ENCODE measurements around the gene MYO5B. TPM values are rescaled to one million over a fixed set of nuclear protein-coding genes. Genes with fewer than 3 reads are reported as not detected.
"Not testable (repeated sequence)": the region's sequence is repeated elsewhere in the genome, so short reads cannot be mapped to it uniquely, and the experiment has no call there.

The MYO5B gene
- total and polyA plus RNA-seq, 10 of the 15 experiments (the other 5 are each of a cell fraction or from before 2014, with no cell fraction given): 2.5 to 4.5 (median 3.3) TPM

- no peak for TF ChIP-seq ZBTB40 (IDR thresholded peaks at IDR 0.05; ENCODE audit: borderline replicate concordance)
Measured at GRCh38 chr18:49812286-49813068, 382.5 kb downstream of the MYO5B start (continued).

GRCh38 chr18:49811151-49811938 lies 383.6 kb downstream of the MYO5B start:
- WGBS (ENCODE audit: insufficient coverage, insufficient replicate concordance, low lambda C conversion rate, missing lambda C conversion rate): 65% methylated on average over 7 of the region's 7 CpGs
- ATAC-seq (no peak), FAIRE-seq (no peak), DNase-seq (ENCODE audit: low read depth, low spot score) (no peak)
- H3K4me2 ChIP-seq (ENCODE audit: control insufficient read depth, insufficient read depth): peak overlapping the region; percentile 45
- H3K4me3 ChIP-seq: no peak overlapping the region
- no peaks in the 10 kb centered on the region for H3K36me3 ChIP-seq (ENCODE audit: control insufficient read depth in 2 of 2, insufficient read depth in 2 of 2, low read length in 1 of 2)
- no peak for TF ChIP-seq ZBTB4 (CRISPR knock-in tag; IDR thresholded peaks at IDR 0.05)
- H2AFZ ChIP-seq (ENCODE audit: control insufficient read depth, low read depth, low read length): no peak overlapping the region
- BruUV-seq (replicated peaks): no TSS peak
- SMC1A ChIA-PET (ENCODE audit: uncharacterized antibody, unreplicated experiment): interaction anchor here (0.8 to 1.6 kb wide), 9 partner anchors 9 to 301 kb away, joined by 3 to 5 read pairs (median 4); no protein-coding TSS in a partner anchor
- CTCF ChIA-PET: interaction anchor here (0.8 to 1.9 kb wide), 4 partner anchors 22 to 546 kb away, joined by 3 to 11 read pairs (median 3); no protein-coding TSS in a partner anchor
- H3K9me3 ChIP-seq (replicated peaks; ENCODE audit: control insufficient read depth, insufficient read depth, low read length): peaks cover 3% of the 10 kb centered on the region; the same call in 2 of the 3 replicates
- H3K27ac ChIP-seq (ENCODE audit: control insufficient read depth, insufficient read depth): no peak overlapping the region
- H3K79me2 ChIP-seq (ENCODE audit: control insufficient read depth, insufficient read depth, low read length): peaks cover 23% of the 10 kb centered on the region
- RAD21 ChIA-PET (ENCODE audit: unreplicated experiment): interaction anchor here (0.8 to 1.6 kb wide), 2 partner anchors 45 to 300 kb away, joined by 3 to 5 read pairs; no protein-coding TSS in a partner anchor
- in situ Hi-C loops (cut with MboI): no loop called here
- POLR2A ChIA-PET: interaction anchor here (1.2 kb wide), 1 partner anchor 8 kb away, joined by 3 read pairs; no protein-coding TSS in a partner anchor
- H3K4me1 ChIP-seq (ENCODE audit: control insufficient read depth, insufficient read depth, low read length): no peaks in the 10 kb centered on the region
- no peaks in the 10 kb centered on the region for H4K20me1 ChIP-seq (ENCODE audit: control insufficient read depth, insufficient read depth)
- intact Hi-C loops (cut with micrococcal nuclease; ENCODE audit: unreplicated experiment): no loop called here
- no peak overlapping the region for H3K9ac ChIP-seq (ENCODE audit: control insufficient read depth, insufficient read depth, low read length)
- no peaks in the 10 kb centered on the region for H3K27me3 ChIP-seq (replicated peaks in 1 of 2; ENCODE audit: control insufficient read depth in 2 of 2, insufficient read depth in 2 of 2, low read length in 1 of 2)

- in situ Hi-C loops (cut with MboI); H3K9me3 ChIP-seq (replicated peaks; ENCODE audit: control insufficient read depth, insufficient read depth, low read length); H3K9ac ChIP-seq (ENCODE audit: control insufficient read depth, insufficient read depth, low read length); intact Hi-C loops (cut with micrococcal nuclease; ENCODE audit: unreplicated experiment); ATAC-seq; DNase-seq (ENCODE audit: low read depth, low spot score); H3K4me2 ChIP-seq (ENCODE audit: control insufficient read depth, insufficient read depth); FAIRE-seq; H3K27ac ChIP-seq (ENCODE audit: control insufficient read depth, insufficient read depth); H3K4me3 ChIP-seq; BruUV-seq (replicated peaks); POLR2A ChIA-PET; H3K4me1 ChIP-seq (ENCODE audit: control insufficient read depth, insufficient read depth, low read length); CTCF ChIA-PET; H3K27me3 ChIP-seq (replicated peaks in 1 of 2; ENCODE audit: control insufficient read depth in 2 of 2, insufficient read depth in 2 of 2, low read length in 1 of 2); SMC1A ChIA-PET (ENCODE audit: uncharacterized antibody, unreplicated experiment); RAD21 ChIA-PET (ENCODE audit: unreplicated experiment); H2AFZ ChIP-seq (ENCODE audit: control insufficient read depth, low read depth, low read length); H4K20me1 ChIP-seq (ENCODE audit: control insufficient read depth, insufficient read depth); H3K36me3 ChIP-seq (ENCODE audit: control insufficient read depth in 2 of 2, insufficient read depth in 2 of 2, low read length in 1 of 2): not testable (repeated sequence)
- WGBS (ENCODE audit: insufficient coverage, insufficient replicate concordance, low lambda C conversion rate, missing lambda C conversion rate): 98% methylated on average over 10 of the region's 10 CpGs
- H3K79me2 ChIP-seq (ENCODE audit: control insufficient read depth, insufficient read depth, low read length): peaks cover 28% of the 10 kb centered on the region
Measured at GRCh38 chr18:49808553-49809191, 386.3 kb downstream of the MYO5B start.
